ENCODE data around the gene ENPP3. TPM values are rescaled to one million over a fixed set of nuclear protein-coding genes. Genes with fewer than 3 reads are reported as not detected.
"Not testable (repeated sequence)": the region's sequence is repeated elsewhere in the genome, so short reads cannot be mapped to it uniquely, and the experiment has no call there.

The ENPP3 gene
- total RNA-seq, 3 donors from 2014 or later = 0.35 to 0.54 TPM; not detected in 1

GRCh38 chr6:131683479-131683878 lies 46.4 kb downstream of the ENPP3 start:
- no peak for DNase-seq
- no peak for ATAC-seq
- Mint-ChIP-seq H3K36me3 (ENCODE audit: insufficient read depth) (no peaks in the 10 kb centered on the region), H3K9me3 (no peaks in the 10 kb centered on the region), H3K4me3 (no peak overlapping the region), H3K27me3 (ENCODE audit: low read depth) (no peaks in the 10 kb centered on the region), H3K4me1 (ENCODE audit: low read depth) (peaks cover 6% of the 10 kb centered on the region)

GRCh38 chr6:131685266-131685780 lies 48.2 kb downstream of the ENPP3 start:
- Mint-ChIP-seq H3K4me3 (no peak overlapping the region), H3K4me1 (ENCODE audit: low read depth) (peaks cover 8% of the 10 kb centered on the region), H3K36me3 (ENCODE audit: insufficient read depth) (no peaks in the 10 kb centered on the region), H3K27me3 (ENCODE audit: low read depth) (no peaks in the 10 kb centered on the region), H3K9me3 (no peaks in the 10 kb centered on the region)
- ATAC-seq (peak; percentile 48 to 58), DNase-seq (no peak)

- no peak for ATAC-seq
- H3K9me3 Mint-ChIP-seq = no peaks in the 10 kb centered on the region
- H3K36me3 Mint-ChIP-seq (ENCODE audit: insufficient read depth) = no peaks in the 10 kb centered on the region
- H3K4me1 Mint-ChIP-seq (ENCODE audit: low read depth) = peaks cover 8% of the 10 kb centered on the region
- H3K4me3 Mint-ChIP-seq = no peak overlapping the region
- H3K27me3 Mint-ChIP-seq (ENCODE audit: low read depth) = no peaks in the 10 kb centered on the region
- DNase-seq = no peak
These were observed 49.9 kb downstream of the ENPP3 start for GRCh38 chr6:131687022-131687421.

- Mint-ChIP-seq H3K9me3 (no peaks in the 10 kb centered on the region), H3K4me1 (ENCODE audit: low read depth) (peaks cover 6% of the 10 kb centered on the region), H3K27me3 (ENCODE audit: low read depth) (no peaks in the 10 kb centered on the region), H3K4me3 (no peak overlapping the region), H3K36me3 (ENCODE audit: insufficient read depth) (no peaks in the 10 kb centered on the region)
- DNase-seq (no peak), ATAC-seq (peak; percentile 30 to 48)
These were observed 51.2 kb downstream of the ENPP3 start for GRCh38 chr6:131688286-131688685.

- DNase-seq = no peak
- no peaks in the 10 kb centered on the region for H3K36me3 Mint-ChIP-seq (ENCODE audit: insufficient read depth)
- H3K4me1 Mint-ChIP-seq (ENCODE audit: low read depth) = peaks cover 6% of the 10 kb centered on the region
- no peaks in the 10 kb centered on the region for H3K27me3 Mint-ChIP-seq (ENCODE audit: low read depth)
- no peak for ATAC-seq
- H3K4me3 Mint-ChIP-seq = no peak overlapping the region
- no peaks in the 10 kb centered on the region for H3K9me3 Mint-ChIP-seq
These were observed 54.9 kb downstream of the ENPP3 start for GRCh38 chr6:131692031-131692430.

GRCh38 chr6:131692589-131692988 lies 55.5 kb downstream of the ENPP3 start:
- Mint-ChIP-seq H3K9me3 (no peaks in the 10 kb centered on the region), H3K27me3 (ENCODE audit: low read depth) (peaks cover under 1% of the 10 kb centered on the region), H3K4me3 (no peak overlapping the region), H3K4me1 (ENCODE audit: low read depth) (peaks cover 6% of the 10 kb centered on the region), H3K36me3 (ENCODE audit: insufficient read depth) (no peaks in the 10 kb centered on the region)
- ATAC-seq = no peak
- no peak for DNase-seq

- ATAC-seq (no peak), DNase-seq (no peak)
- Mint-ChIP-seq H3K36me3 (ENCODE audit: insufficient read depth) (no peaks in the 10 kb centered on the region), H3K9me3 (no peaks in the 10 kb centered on the region), H3K4me1 (ENCODE audit: low read depth) (peaks cover 3% of the 10 kb centered on the region), H3K4me3 (no peak overlapping the region), H3K27me3 (ENCODE audit: low read depth) (peaks cover 2% of the 10 kb centered on the region)
These were observed 56.3 kb downstream of the ENPP3 start for GRCh38 chr6:131693384-131693783.

GRCh38 chr6:131694832-131695426 lies 57.8 kb downstream of the ENPP3 start:
- Mint-ChIP-seq H3K4me1 (ENCODE audit: low read depth) (no peaks in the 10 kb centered on the region), H3K27me3 (ENCODE audit: low read depth) (peaks cover 2% of the 10 kb centered on the region)

GRCh38 chr6:131696956-131697355 lies 59.9 kb downstream of the ENPP3 start:
- Mint-ChIP-seq H3K4me1 (ENCODE audit: low read depth) (no peaks in the 10 kb centered on the region), H3K4me3 (no peak overlapping the region), H3K27me3 (ENCODE audit: low read depth) (peaks cover 2% of the 10 kb centered on the region), H3K36me3 (ENCODE audit: insufficient read depth) (no peaks in the 10 kb centered on the region), H3K9me3 (no peaks in the 10 kb centered on the region)
- ATAC-seq = no peak
- no peak for DNase-seq

More at GRCh38 chr6:131694832-131695426, 57.8 kb downstream of the ENPP3 start:
- DNase-seq (no peak), ATAC-seq (peak; percentile 50 to 70)
- Mint-ChIP-seq H3K4me3 (no peak overlapping the region), H3K36me3 (ENCODE audit: insufficient read depth) (no peaks in the 10 kb centered on the region), H3K9me3 (no peaks in the 10 kb centered on the region)

GRCh38 chr6:131700851-131701250 lies 63.7 kb downstream of the ENPP3 start:
- not testable (repeated sequence) for H3K36me3 Mint-ChIP-seq (ENCODE audit: insufficient read depth); H3K9me3 Mint-ChIP-seq; H3K4me1 Mint-ChIP-seq (ENCODE audit: low read depth)

GRCh38 chr6:131703905-131704304 lies 66.8 kb downstream of the ENPP3 start:
- not testable (repeated sequence) for H3K27me3 Mint-ChIP-seq (ENCODE audit: low read depth)

More at GRCh38 chr6:131700851-131701250, 63.7 kb downstream of the ENPP3 start:
- not testable (repeated sequence) for DNase-seq; ATAC-seq; H3K27me3 Mint-ChIP-seq (ENCODE audit: low read depth); H3K4me3 Mint-ChIP-seq

GRCh38 chr6:131710917-131711316 lies 73.8 kb downstream of the ENPP3 start, which contains the start of gene CTAGE9:
CTAGE9 (minus strand) TSS chr6:131711017; CDS start chr6:131711017, 0 bp downstream.
- not testable (repeated sequence) for H3K36me3 Mint-ChIP-seq (ENCODE audit: insufficient read depth); ATAC-seq; H3K4me3 Mint-ChIP-seq; H3K27me3 Mint-ChIP-seq (ENCODE audit: low read depth); H3K4me1 Mint-ChIP-seq (ENCODE audit: low read depth); DNase-seq; H3K9me3 Mint-ChIP-seq

More at GRCh38 chr6:131703905-131704304, 66.8 kb downstream of the ENPP3 start:
- not testable (repeated sequence) for H3K4me1 Mint-ChIP-seq (ENCODE audit: low read depth); H3K4me3 Mint-ChIP-seq; H3K9me3 Mint-ChIP-seq; H3K36me3 Mint-ChIP-seq (ENCODE audit: insufficient read depth); DNase-seq; ATAC-seq

GRCh38 chr6:131715567-131715966 lies 78.5 kb downstream of the ENPP3 start:
- not testable (repeated sequence) for H3K9me3 Mint-ChIP-seq; H3K36me3 Mint-ChIP-seq (ENCODE audit: insufficient read depth); H3K27me3 Mint-ChIP-seq (ENCODE audit: low read depth); H3K4me3 Mint-ChIP-seq; DNase-seq; H3K4me1 Mint-ChIP-seq (ENCODE audit: low read depth)
- ATAC-seq = peak in 1 of 2 donors; percentile 46

- H3K36me3 Mint-ChIP-seq (ENCODE audit: insufficient read depth) = no peaks in the 10 kb centered on the region
- ATAC-seq (no peak), DNase-seq (no peak)
- no peaks in the 10 kb centered on the region for H3K4me1 Mint-ChIP-seq (ENCODE audit: low read depth)
- H3K9me3 Mint-ChIP-seq = no peaks in the 10 kb centered on the region
- H3K4me3 Mint-ChIP-seq = no peak overlapping the region
- no peaks in the 10 kb centered on the region for H3K27me3 Mint-ChIP-seq (ENCODE audit: low read depth)
These were observed 80.9 kb downstream of the ENPP3 start for GRCh38 chr6:131717836-131718542.

- H3K9me3 Mint-ChIP-seq = no peaks in the 10 kb centered on the region
- no peaks in the 10 kb centered on the region for H3K4me1 Mint-ChIP-seq (ENCODE audit: low read depth)
- no peak overlapping the region for H3K4me3 Mint-ChIP-seq
- H3K36me3 Mint-ChIP-seq (ENCODE audit: insufficient read depth) = peaks cover 2% of the 10 kb centered on the region
- no peaks in the 10 kb centered on the region for H3K27me3 Mint-ChIP-seq (ENCODE audit: low read depth)
- DNase-seq = no peak
- ATAC-seq = no peak
These were observed 84.1 kb downstream of the ENPP3 start for GRCh38 chr6:131721161-131721560.

Data from activated T-cell treated with anti-CD3 and anti-CD28 coated beads, Interleukin-2, amount 50 U/mL, for 4 hours (primary cell).